Glomerular endothelial cell (primary cell): ENCODE results near the gene PPP1R12B. TPM values are rescaled to one million over a fixed set of nuclear protein-coding genes. Genes with fewer than 3 reads are reported as not detected.
"Not testable (repeated sequence)": the region's sequence is repeated elsewhere in the genome, so short reads cannot be mapped to it uniquely, and the experiment has no call there.

Experiments used
- DNase-seq: peaks from one replicate; pipeline ENCODE4 v3.0.0-alpha.2; 2011; ENCODE audit warnings: low read depth, low spot score; ENCODE audit errors: extremely low read depth
- total RNA-seq: library from RNA; depleted of rRNA; stranded (reverse); fragments of >200 nt; gene quantifications from 2 replicates; pipeline ENCODE4 v1.2.3, GENCODE V29; 2015

Gene PPP1R12B
- total RNA-seq, 1 donor from 2014 or later, result 8.1 TPM

DNA sequence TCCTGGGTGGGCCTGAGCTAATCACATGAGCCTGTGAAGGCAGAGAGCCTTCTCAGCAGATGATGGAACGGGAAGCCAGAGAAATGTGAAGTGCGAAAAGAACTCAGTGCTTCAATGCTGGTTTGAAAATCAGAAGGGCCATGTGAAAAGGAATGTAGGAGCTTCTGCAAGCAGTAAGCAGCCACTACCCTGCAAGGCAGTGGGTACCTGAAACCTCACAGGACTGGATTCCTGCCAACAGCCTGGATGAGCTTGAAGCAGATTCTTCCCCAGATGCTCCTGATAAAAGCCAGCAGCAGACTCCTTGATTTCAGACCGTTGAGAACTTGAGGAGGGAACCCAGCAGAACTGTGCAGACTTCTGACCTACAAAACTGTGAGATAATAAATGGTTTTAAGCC, 203.2 kb downstream of the PPP1R12B start:
- no peak for DNase-seq

DNA sequence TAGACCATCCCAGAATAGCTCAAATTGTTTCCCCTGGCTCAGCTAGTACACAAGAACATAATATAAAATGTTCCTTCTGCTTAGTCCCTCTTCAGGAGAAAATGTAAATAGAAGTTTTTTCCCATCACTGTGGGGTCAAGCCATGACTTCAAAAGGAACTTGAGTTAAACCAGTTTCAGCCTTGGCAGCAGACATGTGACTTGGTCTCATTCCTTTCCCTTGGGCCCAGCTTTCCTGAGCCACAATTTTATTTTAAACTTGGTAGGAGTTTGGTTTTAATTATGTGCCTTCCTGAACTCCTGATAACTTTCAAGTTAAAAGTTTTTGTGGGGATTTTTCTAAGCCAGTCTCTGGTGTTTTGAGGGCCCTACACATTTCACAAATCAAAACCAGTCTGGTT, 204.1 kb downstream of the PPP1R12B start:
- not testable (repeated sequence) for DNase-seq

DNA sequence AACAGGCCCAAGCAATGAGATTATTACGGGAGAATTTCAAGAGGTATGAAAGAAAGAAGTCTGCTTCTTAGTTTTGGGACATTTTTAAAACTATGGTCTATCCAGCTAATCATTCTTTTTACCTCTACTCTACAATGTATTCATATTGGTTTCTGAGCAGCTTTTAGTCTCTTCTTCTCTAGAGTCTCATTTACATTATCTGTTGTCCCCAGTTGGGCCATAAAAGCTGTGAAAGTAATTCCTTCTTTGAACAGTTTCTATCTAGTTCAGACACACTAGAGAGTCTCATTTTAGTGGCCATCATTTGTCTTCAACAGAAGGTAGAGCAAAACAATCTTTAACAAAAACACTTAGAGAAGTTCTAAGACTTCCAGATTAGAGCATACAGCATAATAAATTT, 204.6 kb downstream of the PPP1R12B start:
- DNase-seq, result not testable (repeated sequence)

DNA sequence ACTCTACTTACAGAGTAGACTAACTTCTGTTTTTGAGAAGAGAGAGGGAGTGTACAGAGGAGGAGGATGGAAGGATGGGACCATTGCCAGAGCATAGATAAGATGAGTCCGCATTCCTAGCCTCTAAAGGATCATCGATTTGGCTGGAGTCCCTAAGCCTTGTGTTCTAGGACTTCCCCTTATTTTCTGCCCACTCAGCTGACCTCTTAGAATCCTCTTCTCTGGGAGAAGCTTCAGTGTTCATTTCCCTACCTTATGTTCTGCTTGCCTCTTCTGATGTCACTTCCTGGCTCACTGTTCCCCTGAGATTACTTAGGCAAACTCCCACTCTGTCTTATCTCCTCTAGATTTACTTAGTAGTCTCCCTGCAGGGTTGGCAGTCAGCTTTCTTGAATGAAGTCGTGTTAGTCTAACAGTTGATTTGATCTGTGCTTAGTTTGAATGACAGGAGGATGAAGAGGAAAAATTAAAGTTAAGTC, 205.1 kb downstream of the PPP1R12B start:
- no peak for DNase-seq

DNA sequence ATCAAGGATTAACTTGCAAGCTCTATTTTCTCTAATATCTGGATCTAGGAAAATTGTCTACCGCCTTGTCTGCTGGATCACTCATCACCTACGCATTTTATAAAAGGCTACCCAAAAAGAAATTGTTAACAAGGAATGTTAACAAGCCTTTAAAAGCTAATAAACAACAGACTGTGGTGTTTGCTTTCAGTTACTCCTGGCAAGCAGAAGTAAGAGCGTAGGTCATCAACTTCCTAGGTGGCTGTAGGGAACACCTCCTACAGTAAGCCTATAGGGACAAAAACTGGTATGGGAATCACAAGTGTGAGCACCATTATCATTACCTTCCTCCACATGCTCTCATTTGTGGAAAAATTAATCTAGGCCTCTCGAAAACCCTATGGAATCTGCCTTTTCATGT, 206.1 kb downstream of the PPP1R12B start:
- DNase-seq, result not testable (repeated sequence)

DNA sequence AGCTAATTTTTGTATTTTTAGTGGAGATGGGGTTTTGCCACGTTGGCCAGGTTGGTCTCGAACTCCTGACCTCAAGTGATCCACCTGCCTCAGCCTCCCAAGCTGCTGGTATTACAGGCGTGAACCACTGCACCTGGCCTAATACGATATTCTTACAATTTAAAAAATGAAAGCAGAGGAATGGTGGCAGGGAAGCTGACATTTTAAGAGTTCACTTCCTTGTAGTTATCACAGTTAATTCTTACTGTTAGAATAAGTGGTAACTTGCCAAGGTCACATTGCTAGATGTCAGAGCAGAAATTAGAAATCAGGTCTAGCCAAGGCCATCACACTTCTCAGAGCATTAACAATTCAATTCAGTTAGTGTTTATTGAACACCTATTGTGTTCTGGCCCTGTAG, 207.5 kb downstream of the PPP1R12B start:
- not testable (repeated sequence) for DNase-seq

DNA sequence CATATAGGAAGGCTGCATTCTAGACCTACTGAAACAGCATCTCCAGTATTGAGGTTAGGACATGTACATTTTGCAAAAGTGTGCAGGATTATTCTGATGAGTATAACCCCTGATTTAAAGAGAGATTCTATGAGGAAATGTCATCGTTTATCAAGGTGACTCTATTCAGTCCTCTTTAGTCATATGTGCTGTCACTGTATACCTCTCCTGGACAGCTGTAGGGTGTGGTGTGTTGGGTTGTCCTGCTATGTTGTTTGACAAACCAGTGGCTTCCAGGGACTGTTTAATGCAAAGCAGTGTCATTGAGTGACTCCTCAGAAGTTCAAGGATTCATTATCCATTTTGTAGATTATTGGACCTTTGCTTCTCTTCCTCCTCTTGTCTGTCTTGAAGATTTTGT, 209.2 kb downstream of the PPP1R12B start:
- not testable (repeated sequence) for DNase-seq

DNA sequence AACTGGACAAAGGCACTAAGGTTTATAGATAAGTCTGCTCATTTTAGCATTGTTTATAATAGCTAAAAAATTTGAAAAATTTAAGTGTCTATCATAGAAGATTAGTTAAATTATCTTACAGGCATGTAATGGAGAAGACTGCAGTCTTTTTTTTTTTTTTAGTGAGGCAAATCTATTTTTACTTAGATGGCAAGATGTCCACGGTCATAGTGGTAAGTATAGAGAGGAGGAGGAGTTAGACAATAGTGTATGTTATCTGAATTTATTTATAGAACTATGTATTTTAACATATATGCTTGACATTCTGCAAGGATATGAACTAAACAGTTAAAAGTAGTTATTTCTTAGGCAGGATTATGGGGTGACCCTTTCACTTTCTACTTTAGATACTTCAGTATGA, 212.7 kb downstream of the PPP1R12B start:
- DNase-seq, result no peak

DNA sequence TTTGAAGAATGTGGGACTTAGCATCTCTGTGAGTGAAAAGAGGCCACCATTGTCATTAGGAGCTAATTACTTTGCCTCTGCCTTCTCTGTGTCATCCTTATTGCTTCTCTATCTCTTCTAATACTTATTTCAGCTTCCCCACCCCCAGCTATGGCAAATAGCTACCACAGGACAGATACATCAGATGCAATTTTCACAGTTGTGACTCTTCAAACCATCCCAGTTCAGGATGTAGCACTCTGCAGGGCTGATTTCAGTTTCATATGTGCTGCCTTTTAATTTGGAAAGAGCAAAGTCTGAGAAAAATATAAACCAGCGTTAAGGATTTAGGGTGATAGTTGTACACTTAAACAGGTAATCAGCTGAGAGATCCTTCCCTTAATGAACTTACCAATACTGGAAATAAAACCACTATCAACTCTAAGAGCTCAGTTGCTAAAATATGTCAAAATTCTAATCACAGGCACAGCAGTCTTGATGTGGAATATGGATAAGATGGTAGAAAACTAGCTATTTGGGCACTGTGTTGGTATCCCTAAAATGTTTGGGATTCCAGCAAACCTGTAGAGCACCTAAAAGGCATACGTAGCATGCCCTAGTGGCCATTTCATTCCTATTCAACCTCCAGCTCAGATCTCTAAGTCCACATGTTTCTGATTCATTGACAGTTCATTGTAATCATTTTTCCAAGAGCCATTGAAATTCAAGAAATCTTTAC, 213.4 kb downstream of the PPP1R12B start:
- no peak for DNase-seq

DNA sequence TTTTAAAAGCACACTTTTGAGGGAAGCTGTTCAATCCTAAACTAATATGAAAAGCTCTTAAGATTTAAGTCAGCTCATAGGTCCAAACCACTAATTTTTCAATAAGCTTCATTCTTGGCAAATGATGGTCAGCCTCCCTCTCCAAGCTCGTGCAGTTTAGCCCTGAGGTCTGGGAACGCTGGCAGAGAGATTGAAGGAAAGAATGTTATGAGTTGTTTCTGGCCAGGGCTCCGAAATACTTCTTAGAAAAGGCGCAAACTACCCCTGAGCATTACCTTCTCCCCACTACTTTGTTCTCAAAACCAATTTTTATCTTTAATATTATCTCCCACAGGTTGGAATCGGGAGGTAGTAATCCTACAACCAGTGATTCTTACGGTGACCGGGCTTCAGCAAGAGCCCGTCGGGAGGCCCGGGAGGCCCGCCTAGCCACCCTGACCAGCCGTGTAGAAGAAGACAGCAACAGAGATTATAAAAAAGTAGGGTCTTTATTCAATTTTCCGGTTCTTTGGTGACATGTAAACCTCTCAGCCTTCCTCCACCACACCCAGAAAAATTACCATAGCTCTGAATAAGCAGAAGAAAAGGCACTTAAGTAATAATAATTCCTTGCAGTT, 214.1 kb downstream of the PPP1R12B start:
- no peak for DNase-seq

DNA sequence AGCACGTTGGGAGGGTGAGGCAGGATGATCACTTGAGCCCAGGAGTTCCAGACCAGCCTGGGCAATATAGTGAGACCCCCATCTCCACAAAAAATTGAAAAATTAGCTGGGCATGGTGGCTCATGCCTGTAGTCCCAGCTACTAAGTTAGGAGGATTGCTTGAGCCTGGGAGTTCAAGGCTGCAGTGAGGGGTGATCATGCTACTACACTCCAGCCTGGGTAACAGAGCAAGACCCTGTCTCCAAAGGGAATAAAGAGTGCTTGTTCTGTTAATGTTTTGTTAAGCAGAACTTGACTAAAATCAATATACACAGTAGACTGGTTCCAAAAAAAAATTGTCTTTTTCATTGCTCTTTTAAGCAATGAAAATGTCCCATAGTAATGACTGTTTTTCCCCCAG, 215.3 kb downstream of the PPP1R12B start:
- DNase-seq, result no peak

DNA sequence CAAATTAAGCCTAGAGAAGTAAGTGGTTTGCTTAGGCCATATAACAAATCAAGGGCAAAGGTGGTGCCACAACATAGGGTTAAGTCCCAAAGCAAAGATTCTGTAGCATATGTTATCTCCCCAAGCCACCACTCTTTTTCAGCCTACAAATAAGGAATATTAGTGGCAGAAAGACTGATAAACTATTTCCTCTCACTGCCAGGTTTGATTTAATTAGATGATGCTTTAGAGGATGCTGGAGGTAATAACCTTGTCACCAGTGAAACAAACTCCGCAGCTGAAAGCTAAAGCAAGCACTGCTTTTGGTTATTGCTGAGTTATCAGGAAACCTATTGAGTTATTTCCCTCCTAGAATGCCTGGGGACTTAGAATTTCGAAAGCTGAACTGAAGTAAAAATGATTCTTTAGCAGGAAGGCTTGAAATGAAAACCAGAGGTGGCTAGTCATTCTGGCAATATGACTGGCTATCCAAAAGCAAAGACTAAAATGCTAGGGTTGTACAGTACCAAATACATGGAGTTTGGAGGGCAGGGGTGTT, 216.5 kb downstream of the PPP1R12B start:
- no peak for DNase-seq

DNA sequence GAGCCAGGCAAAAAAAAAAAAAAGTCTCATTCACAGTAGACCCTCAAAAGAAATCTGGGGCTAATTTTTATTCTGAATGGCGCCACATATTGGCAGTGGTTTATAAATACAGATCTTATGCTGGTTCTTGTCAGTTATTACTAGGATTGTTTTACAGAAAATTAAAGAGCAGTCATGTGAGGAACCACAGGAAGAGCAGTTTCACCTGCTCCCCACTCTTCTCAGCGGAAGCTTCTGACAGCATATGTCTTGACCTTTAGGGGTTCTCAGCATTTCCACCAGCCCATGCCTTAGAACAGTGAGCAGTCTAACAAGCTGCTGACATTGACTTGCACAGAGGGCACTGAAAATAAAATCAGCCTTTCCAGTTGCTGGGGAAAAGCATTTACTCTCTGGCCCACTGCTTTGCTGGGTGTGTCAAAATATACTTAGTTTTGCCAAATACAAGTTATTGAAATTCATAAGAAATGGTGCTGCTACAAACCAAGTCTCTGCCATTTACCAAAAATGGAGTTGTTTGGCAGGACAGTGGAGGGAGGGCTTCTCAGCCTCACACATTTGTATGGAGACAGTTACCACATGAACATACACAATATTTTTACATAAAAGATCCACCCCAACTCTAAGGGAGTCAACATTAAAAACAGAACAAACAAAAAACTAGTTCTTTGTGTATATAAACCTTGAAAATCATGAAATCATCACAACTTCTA, 217.5 kb downstream of the PPP1R12B start:
- DNase-seq, result no peak

DNA sequence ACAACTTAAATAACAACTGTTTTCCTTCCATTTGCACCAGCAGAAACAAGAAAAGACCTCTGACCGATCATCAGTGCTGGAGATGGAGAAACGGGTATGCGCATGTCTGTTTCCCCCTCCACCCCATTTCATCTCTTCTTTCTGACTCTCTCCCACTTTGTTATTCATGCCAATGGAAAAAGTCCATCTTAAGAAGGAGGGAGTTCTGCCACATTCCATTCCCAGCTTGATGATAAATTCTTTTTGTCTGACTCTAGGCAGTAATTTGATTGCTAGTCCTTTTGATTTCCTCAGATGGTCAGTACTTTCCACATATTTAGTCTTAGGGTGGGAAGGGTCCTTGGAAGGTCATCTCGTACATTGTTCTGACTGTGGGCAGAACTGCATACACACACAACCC, 219.2 kb downstream of the PPP1R12B start:
- DNase-seq, result no peak

DNA sequence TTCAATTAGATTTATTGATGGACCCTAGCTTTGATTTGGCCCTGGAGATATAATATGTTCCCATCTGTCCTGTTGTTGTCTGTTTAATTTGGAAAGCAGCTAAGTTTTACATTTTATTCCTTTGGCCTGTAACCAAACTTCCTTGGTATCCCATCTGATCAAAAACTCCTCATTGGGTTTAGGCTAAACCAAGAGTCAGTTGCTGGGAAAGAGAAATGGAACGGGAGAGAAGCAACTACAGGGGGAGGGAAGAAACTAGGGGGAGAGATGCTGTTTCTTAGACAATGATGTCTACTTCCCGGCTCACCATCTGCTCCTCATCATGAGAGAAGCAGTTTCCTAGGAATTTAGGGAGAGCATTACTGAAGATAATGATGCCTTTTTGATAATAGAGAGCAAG, 219.9 kb downstream of the PPP1R12B start:
- DNase-seq, result no peak

DNA sequence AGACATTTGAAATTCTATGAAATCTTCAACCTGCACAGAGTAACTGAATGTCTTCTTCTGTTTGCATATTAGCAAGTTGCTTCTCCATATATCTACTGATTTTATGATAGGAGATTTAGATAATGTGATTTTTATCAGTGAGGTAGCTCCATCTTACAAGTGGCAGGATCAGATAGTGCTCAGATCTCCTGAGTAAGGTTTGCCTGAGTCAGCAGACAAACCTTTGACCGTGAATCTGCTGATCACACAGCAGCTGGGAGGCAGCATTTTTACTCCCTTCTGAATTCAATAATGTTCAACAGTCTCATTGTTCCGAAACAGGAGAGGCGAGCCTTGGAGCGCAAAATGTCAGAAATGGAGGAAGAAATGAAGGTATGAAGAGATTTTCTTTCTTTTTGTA, 220.3 kb downstream of the PPP1R12B start:
- no peak for DNase-seq

DNA sequence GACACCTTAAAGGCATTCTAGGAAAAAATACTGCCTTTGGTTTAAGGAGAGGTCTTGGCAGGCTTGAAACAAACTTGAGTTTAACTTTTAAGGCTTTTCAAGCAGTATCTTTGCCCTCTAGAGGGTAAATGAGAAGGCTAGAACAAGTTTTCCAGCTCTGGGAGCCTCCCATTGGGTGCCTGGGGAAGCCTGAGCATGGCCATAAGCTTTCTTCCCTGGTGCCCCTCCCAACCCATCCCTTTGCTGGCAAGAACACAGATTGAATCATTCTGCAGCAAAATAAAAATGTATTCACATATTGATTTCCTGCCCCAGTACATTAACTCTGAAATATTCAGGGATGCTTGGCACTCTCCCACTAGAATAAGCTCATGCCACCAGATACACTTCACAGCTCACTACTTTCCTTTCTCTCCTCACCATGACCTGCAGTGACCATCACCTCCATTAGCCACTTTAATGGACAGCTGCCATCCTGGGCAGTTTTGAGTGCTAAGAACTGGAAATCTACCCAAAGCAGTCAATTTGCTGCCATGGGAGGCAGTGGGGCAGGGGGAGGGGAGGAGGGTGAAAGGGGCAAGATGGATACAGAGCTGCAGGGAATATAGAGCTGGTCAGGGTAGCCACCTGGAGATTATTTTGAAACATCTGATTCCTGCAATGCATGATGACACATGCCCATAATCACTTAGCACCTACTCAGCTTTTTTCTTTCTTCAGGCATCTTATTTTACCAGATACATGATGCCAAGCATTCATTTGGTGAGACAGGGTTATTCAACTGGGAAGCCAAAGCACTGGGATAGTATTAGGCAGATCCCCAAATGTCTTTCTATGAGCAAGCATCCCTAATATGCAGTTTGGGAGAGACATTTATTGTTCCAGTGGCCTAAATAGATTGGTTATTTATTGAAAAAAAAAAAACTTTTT, 221.2 kb downstream of the PPP1R12B start:
- no peak for DNase-seq

DNA sequence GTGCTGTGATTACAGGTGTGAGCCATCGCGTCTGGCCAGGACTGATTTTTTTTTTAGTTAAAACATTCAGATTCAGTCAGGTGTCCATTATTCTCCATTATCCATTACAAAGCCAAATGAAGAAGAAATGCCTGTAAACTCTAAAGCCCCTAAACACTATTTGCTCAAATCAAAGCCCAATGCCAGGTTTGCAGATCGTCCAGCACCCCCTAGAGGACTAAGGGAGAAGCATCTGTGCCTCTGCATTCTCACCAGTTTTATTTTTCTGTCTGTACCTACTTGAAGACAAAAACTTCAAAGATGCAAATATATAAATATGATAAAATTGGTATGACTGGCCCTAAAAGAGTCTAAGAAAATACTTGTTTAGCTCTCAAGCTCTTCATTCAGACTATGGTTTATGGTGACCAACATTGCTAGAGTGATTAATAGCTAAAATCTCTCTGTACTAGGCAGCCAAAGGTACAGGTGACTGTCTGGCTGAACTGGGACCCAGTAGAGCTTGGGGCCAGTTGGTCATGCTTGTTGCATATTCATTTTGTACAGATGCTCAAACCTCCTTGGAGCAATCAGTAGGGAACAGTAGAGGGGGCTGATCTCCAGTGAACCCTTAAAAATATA, 223.3 kb downstream of the PPP1R12B start:
- no peak for DNase-seq

DNA sequence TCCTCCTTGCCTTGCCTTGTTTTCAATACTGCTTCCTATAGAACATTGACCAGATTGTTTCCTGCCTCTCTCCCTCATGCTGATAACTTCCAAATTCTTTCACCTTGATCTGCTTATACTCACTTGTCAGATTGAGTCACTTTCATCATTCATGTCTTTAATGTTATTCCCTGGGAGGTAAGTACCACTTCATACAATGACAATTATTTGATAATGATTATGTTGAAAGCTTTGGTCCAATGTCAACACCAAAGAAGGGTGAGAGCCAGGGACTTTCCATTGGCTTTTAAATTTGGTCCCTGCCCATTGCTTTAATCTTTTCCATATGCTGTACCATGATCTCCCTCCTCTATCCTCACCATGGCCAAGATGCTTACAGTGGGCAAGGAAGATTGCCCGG, 224.4 kb downstream of the PPP1R12B start:
- DNase-seq, result no peak
